ENCODE measurements around the gene KAT14.
"Not testable (repeated sequence)": the region's sequence is repeated elsewhere in the genome, so short reads cannot be mapped to it uniquely, and the experiment has no call there.

KAT14 gene

GRCh38 chr20:18197382-18198070 lies 59.9 kb downstream of the KAT14 start:
- Mint-ChIP-seq H3K4me3 (no peak overlapping the region), H3K9me3 (peaks cover 16% of the 10 kb centered on the region), H3K4me1 (no peaks in the 10 kb centered on the region), H3K36me3 (ENCODE audit: low read depth) (peaks cover 41% of the 10 kb centered on the region), H3K27ac (no peak overlapping the region), H3K27me3 (ENCODE audit: low read depth) (no peaks in the 10 kb centered on the region)
- TF ChIP-seq CTCF (IDR thresholded peaks at IDR 0.05; ENCODE audit: unreplicated experiment in 3 of 3), result no peak

- no peak for TF ChIP-seq CTCF (IDR thresholded peaks at IDR 0.05; ENCODE audit: unreplicated experiment in 3 of 3)
- Mint-ChIP-seq H3K36me3 (ENCODE audit: low read depth) (peaks cover 37% of the 10 kb centered on the region), H3K4me3 (no peak overlapping the region), H3K9me3 (peaks cover 28% of the 10 kb centered on the region), H3K27ac (no peak overlapping the region), H3K27me3 (ENCODE audit: low read depth) (no peaks in the 10 kb centered on the region), H3K4me1 (no peaks in the 10 kb centered on the region)
Observed at GRCh38 chr20:18202966-18203365, 65.3 kb downstream of the KAT14 start.

GRCh38 chr20:18203700-18204099 lies 66.0 kb downstream of the KAT14 start:
- not testable (repeated sequence) for H3K27ac Mint-ChIP-seq

GRCh38 chr20:18213002-18213401 lies 75.3 kb downstream of the KAT14 start:
- peak overlapping the region in 1 of 3 experiments; percentile 46 for H3K27ac Mint-ChIP-seq
- H3K4me3 Mint-ChIP-seq, result no peak overlapping the region
- no peaks in the 10 kb centered on the region for H3K4me1 Mint-ChIP-seq
- H3K27me3 Mint-ChIP-seq (ENCODE audit: low read depth), result no peaks in the 10 kb centered on the region
- H3K9me3 Mint-ChIP-seq, result no peaks in the 10 kb centered on the region
- no peak for TF ChIP-seq CTCF (IDR thresholded peaks at IDR 0.05; ENCODE audit: unreplicated experiment in 3 of 3)
- H3K36me3 Mint-ChIP-seq (ENCODE audit: low read depth), result no peaks in the 10 kb centered on the region

More at GRCh38 chr20:18203700-18204099, 66.0 kb downstream of the KAT14 start:
- H3K36me3 Mint-ChIP-seq (ENCODE audit: low read depth), result peaks cover 37% of the 10 kb centered on the region
- H3K27me3 Mint-ChIP-seq (ENCODE audit: low read depth); H3K4me3 Mint-ChIP-seq; H3K4me1 Mint-ChIP-seq: not testable (repeated sequence)
- H3K9me3 Mint-ChIP-seq, result peaks cover 28% of the 10 kb centered on the region

- no peaks in the 10 kb centered on the region for H3K36me3 Mint-ChIP-seq (ENCODE audit: low read depth)
- H3K27ac Mint-ChIP-seq, result no peak overlapping the region
- no peaks in the 10 kb centered on the region for H3K27me3 Mint-ChIP-seq (ENCODE audit: low read depth)
- H3K4me1 Mint-ChIP-seq, result no peaks in the 10 kb centered on the region
- no peak overlapping the region for H3K4me3 Mint-ChIP-seq
- peaks cover 2% of the 10 kb centered on the region for H3K9me3 Mint-ChIP-seq
- TF ChIP-seq CTCF (IDR thresholded peaks at IDR 0.05; ENCODE audit: unreplicated experiment in 3 of 3), result no peak
Observed at GRCh38 chr20:18215566-18215965, 77.9 kb downstream of the KAT14 start.

- no peaks in the 10 kb centered on the region for H3K36me3 Mint-ChIP-seq (ENCODE audit: low read depth)
- no peaks in the 10 kb centered on the region for H3K27me3 Mint-ChIP-seq (ENCODE audit: low read depth)
- H3K9me3 Mint-ChIP-seq, result peaks cover 6% of the 10 kb centered on the region
- TF ChIP-seq CTCF (IDR thresholded peaks at IDR 0.05; ENCODE audit: unreplicated experiment in 3 of 3), result no peak
- H3K4me1 Mint-ChIP-seq, result peaks cover 20% of the 10 kb centered on the region
- H3K27ac Mint-ChIP-seq, result no peak overlapping the region
- no peak overlapping the region for H3K4me3 Mint-ChIP-seq
Observed at GRCh38 chr20:18218280-18218679, 80.6 kb downstream of the KAT14 start.
